DMS79 (cell line): ENCODE measurements around the gene TRRAP.
A peak's percentile ranks its signal among the peaks of the same experiment; 100 is the strongest.

Experiments
- DNase-seq: peaks from one replicate; lab custom pipeline; 2025; lab: John Stamatoyannopoulos, UW

TRRAP gene

DNA sequence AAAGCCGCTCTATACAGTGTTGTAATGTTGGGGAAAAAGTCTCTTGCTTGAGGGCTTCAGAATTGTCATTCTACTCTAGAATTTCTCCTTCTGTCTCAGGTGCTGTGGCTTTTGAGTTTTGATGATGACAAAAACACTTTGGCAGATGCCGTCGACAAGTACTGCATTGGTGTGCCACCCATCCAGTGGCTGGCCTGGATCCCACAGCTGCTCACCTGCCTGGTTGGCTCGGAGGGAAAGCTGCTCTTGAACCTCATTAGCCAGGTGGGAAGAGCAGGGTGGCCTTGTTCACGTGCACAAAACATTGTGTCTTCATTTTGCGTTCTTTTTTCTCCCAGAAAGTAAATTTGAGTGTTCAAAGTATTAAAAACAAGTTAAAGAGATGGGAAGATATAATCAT, 112.0 kb downstream of the TRRAP start:
- DNase-seq = peak; percentile 22

DNA sequence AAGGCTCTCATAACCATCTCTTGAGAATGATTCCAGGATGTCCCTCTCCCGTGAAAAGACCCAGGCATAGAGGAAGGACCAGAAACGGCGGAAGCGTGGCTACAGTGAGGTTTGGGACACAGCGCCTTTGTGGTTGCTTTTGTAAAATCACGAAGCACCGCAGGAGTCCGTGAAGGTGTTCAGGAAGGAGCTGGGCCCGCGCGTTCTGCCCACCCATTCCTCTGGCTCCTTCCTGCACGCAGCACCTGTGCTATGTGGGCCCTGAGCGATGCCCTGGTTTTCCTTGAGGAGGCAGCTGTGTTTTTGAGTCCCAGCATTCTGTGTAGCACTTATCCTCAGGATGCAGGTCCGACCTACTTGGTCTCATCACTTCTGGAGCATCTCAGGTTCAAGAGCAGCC, 112.8 kb downstream of the TRRAP start:
- no peak for DNase-seq

- DNase-seq = no peak
Measured at GRCh38 chr7:98992076-98992475, 113.7 kb downstream of the TRRAP start.

- DNase-seq = no peak
Measured at GRCh38 chr7:98993024-98993897, 114.9 kb downstream of the TRRAP start.

- DNase-seq = no peak
Measured at GRCh38 chr7:98994046-98994944, 116.0 kb downstream of the TRRAP start.

DNA sequence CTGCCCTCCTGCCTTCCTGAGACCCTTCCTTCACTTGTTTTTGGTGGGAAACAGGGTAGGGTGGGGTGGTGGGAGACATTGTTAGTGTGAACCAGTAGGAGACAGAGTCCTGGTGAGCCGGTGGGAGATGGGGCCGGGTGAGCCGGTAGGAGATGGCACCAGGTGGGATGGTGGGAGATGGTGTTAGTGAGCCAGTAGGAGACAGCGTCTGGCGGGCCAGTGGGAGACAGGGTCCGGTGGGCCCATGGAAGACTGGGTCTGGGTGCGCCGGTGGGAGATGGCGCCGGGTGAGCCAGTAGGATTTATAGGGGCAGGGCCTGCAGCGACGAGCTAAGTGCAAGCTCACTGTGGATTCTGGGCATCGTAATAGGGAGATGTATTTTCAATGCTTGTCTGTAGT, 116.8 kb downstream of the TRRAP start:
- no peak for DNase-seq

- DNase-seq = no peak
Measured at GRCh38 chr7:98995523-98996149, 117.3 kb downstream of the TRRAP start.

- no peak for DNase-seq
Measured at GRCh38 chr7:98996150-98996552, 117.8 kb downstream of the TRRAP start.

GRCh38 chr7:98997846-98998245, 119.5 kb downstream of the TRRAP start:
- DNase-seq = no peak

DNA sequence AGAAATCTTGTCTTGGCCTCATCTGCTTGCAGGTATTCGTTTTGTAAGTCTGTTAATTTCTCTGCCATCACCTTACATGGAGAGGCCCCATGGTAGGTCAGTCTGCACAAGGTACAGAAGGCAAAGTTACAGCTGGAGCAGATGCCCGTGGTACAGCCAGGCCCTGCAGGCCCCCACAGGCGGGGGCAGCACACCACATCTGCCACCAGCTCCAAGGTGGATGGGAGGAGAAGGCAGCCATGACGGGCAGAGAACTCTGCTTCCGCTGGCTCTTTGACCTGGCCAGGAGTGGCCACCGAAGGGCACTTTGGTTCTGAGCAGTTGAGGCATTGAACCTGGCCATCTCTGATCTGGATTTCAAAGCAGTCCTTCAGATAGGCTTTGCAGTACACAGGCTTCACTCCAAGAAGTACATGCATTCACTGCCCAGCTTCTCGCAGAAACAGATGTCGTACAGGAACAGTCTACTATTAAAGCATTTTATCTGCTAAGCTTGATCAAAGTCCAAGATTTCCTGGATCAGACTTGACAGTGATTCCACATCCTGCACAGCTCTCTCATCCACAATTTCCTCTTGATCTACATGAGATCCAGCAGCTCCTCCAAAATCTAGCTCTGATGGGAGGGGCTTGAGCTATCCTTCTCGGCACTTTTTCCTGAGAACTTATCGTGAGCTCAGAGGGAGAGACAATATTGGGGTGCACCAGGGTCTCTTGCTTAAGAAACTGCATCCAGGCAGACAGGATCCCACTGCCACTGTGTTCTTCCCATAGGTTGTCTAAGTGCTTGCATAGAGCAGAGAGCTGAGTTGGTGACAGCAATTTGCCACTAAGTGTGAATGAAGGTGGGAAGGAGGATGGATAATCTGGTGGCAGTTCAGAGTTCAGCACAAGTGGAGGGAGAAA, 120.7 kb downstream of the TRRAP start:
- no peak for DNase-seq

GRCh38 chr7:99000196-99000903, 122.0 kb downstream of the TRRAP start:
- DNase-seq = no peak

GRCh38 chr7:99000904-99001465, 122.7 kb downstream of the TRRAP start:
- no peak for DNase-seq

DNA sequence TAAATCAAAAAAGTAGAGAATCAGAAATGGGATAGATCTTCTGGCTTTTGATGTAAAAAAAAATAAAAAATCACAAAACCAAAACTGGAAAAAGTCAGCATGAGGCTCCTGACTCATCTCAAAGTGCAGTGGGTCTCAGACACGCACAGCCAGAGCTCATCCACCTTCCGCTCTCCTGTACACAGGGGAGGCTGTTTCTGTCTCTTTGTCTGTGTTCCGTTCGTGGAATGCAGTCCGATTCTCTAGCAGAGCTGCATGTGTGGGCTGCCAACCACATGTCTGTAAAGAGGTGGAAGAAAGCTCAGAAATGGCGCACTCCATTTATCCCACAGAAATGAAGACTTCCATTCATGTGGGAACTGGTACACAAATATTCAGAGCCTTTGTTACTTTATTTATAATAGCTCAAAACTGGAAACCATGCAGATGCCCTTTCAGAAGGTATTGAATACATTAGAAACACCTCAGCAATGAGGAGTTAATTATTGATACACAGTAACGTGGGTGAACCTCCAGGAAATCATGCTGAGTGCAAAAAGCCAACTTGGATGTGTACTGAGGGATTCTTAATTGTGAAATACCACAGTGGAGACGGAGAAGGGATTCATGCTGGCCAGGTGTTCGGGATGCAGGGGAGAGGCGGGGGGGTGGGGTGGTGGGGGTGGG, 123.3 kb downstream of the TRRAP start:
- DNase-seq = no peak

DNA sequence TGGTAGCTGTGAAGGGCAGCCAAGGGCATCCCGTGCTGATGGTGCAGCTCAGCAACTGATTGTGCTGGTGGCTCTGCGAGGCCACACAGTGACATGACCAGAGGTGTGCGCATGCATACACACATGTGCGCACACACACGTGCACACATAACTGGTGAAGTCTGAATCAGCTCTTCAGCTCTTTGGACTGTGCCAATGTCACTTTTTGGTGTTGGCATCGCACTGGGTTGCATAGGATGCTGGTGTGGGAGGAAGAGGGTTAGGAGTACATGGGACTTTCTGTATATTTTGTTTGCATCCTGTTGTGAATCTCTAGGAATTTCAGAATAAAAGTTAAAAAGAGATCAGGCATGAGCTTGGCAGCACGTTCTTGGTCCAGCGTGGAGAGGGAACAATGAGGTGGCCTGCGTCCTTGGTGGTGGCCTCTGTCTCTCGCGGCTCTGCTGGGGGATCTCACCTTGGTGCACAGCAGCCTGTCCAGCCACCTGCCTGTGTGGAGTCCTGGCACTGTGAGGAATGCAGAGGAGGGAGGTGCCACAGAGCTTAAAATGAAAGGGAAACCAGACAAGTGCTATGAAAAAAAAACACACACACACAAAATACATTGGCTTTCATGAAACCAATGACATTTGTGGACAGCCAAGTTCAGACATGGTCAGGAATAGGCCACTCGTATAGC, 124.0 kb downstream of the TRRAP start:
- DNase-seq = no peak

- DNase-seq = no peak
Measured at GRCh38 chr7:99002827-99003212, 124.5 kb downstream of the TRRAP start.

- DNase-seq = no peak
Measured at GRCh38 chr7:99003419-99003818, 125.1 kb downstream of the TRRAP start.

DNA sequence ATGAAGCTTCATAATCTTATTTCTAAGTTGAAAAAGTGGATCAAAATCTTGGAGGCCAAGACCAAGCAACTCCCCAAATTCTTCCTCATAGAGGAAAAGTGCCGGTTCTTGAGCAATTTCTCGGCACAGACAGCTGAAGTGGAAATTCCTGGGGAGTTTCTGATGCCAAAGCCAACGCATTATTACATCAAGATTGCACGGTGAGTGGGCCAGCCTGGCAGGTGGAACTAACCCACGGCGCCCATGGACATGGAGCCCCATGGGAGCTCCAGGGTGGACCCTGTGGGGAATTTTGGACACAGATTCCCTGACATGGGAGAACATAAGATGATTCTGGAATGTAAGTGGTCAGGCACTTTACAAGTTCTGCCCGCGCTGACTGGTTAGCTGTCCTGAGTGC, 125.9 kb downstream of the TRRAP start:
- DNase-seq = no peak

- DNase-seq = no peak
Measured at GRCh38 chr7:99004781-99005500, 126.6 kb downstream of the TRRAP start.

GRCh38 chr7:99005776-99006175, 127.4 kb downstream of the TRRAP start:
- no peak for DNase-seq
